ENCODE results near the gene ZNF331.

GRCh38 chr19:53518716-53519115, 19.2 kb upstream of the ZNF331 start:
- TF ChIP-seq EZH2phosphoT487 (conservative IDR thresholded peaks at IDR 0.05; ENCODE audit: low read length) (no peak), CTCF (IDR thresholded peaks at IDR 0.05; ENCODE audit: insufficient read depth, low read length, poor library complexity, severe bottlenecking) (no peak)

Data from SU-DHL-6 (cell line).